ENCODE results near the gene EPS15.

Gene EPS15

GRCh38 chr1:51321924-51322280 lies 197.2 kb downstream of the EPS15 start:
- Histone ChIP-seq H3K27me3 (replicated peaks) (no peaks in the 10 kb centered on the region), H3K36me3 (replicated peaks) (no peaks in the 10 kb centered on the region), H3K4me3 (ENCODE audit: low read depth, low read length) (no peak overlapping the region), H3K27ac (no peak overlapping the region)
- DNase-seq: no peak
- in situ Hi-C loops (cut with HindIII; ENCODE audit: low pct_ligation_motif_present, low sequenced_read_pairs): no loop called here
- TF ChIP-seq CTCF (IDR thresholded peaks at IDR 0.05; ENCODE audit: low read depth, low read length, missing control alignments): no peak

GRCh38 chr1:51320967-51321923 lies 197.8 kb downstream of the EPS15 start:
- no peak for TF ChIP-seq CTCF (IDR thresholded peaks at IDR 0.05; ENCODE audit: low read depth, low read length, missing control alignments)
- H3K4me3 ChIP-seq (ENCODE audit: low read depth, low read length): no peak overlapping the region
- in situ Hi-C loops (cut with HindIII; ENCODE audit: low pct_ligation_motif_present, low sequenced_read_pairs): no loop called here
- no peaks in the 10 kb centered on the region for H3K36me3 ChIP-seq (replicated peaks)
- no peaks in the 10 kb centered on the region for H3K27me3 ChIP-seq (replicated peaks)
- DNase-seq: no peak
- no peak overlapping the region for H3K27ac ChIP-seq

GRCh38 chr1:51317798-51318197 lies 201.3 kb downstream of the EPS15 start:
- DNase-seq: no peak
- in situ Hi-C loops (cut with HindIII; ENCODE audit: low pct_ligation_motif_present, low sequenced_read_pairs): no loop called here

GRCh38 chr1:51316846-51317120 lies 202.3 kb downstream of the EPS15 start:
- in situ Hi-C loops (cut with HindIII; ENCODE audit: low pct_ligation_motif_present, low sequenced_read_pairs): no loop called here
- no peak for DNase-seq
- no peak overlapping the region for H3K27ac ChIP-seq
- no peak overlapping the region for H3K4me3 ChIP-seq (ENCODE audit: low read depth, low read length)
- H3K36me3 ChIP-seq (replicated peaks): no peaks in the 10 kb centered on the region
- H3K27me3 ChIP-seq (replicated peaks): no peaks in the 10 kb centered on the region
- TF ChIP-seq CTCF (IDR thresholded peaks at IDR 0.05; ENCODE audit: low read depth, low read length, missing control alignments): no peak

More at GRCh38 chr1:51317798-51318197, 201.3 kb downstream of the EPS15 start:
- no peak for TF ChIP-seq CTCF (IDR thresholded peaks at IDR 0.05; ENCODE audit: low read depth, low read length, missing control alignments)
- no peaks in the 10 kb centered on the region for H3K36me3 ChIP-seq (replicated peaks)
- no peak overlapping the region for H3K4me3 ChIP-seq (ENCODE audit: low read depth, low read length)
- no peak overlapping the region for H3K27ac ChIP-seq
- no peaks in the 10 kb centered on the region for H3K27me3 ChIP-seq (replicated peaks)

GRCh38 chr1:51316113-51316845 lies 202.8 kb downstream of the EPS15 start:
- TF ChIP-seq CTCF (IDR thresholded peaks at IDR 0.05; ENCODE audit: low read depth, low read length, missing control alignments): no peak
- in situ Hi-C loops (cut with HindIII; ENCODE audit: low pct_ligation_motif_present, low sequenced_read_pairs): no loop called here
- Histone ChIP-seq H3K27ac (no peak overlapping the region), H3K36me3 (replicated peaks) (no peaks in the 10 kb centered on the region), H3K4me3 (ENCODE audit: low read depth, low read length) (no peak overlapping the region), H3K27me3 (replicated peaks) (no peaks in the 10 kb centered on the region)
- DNase-seq: no peak

Measured in brain microvascular endothelial cell (primary cell).